ENCODE measurements around the gene COLQ.

The COLQ gene

GRCh38 chr3:15409774-15410173 is 111.7 kb downstream of the COLQ start:
- DNase-seq = no peak

- no peak for DNase-seq
These were observed 112.3 kb downstream of the COLQ start for GRCh38 chr3:15409239-15409638.

- peak; percentile 3 for DNase-seq
These were observed 116.0 kb downstream of the COLQ start for GRCh38 chr3:15405448-15406050.

GRCh38 chr3:15404767-15405166 is 116.7 kb downstream of the COLQ start:
- DNase-seq = no peak

- DNase-seq = no peak
These were observed 117.5 kb downstream of the COLQ start for GRCh38 chr3:15403965-15404364.

GRCh38 chr3:15403495-15403894 is 118.0 kb downstream of the COLQ start:
- DNase-seq = no peak

GRCh38 chr3:15401936-15402335 is 119.6 kb downstream of the COLQ start:
- DNase-seq = no peak

Measured in DMS153 (cell line).